A673 (cell line): ENCODE measurements around the gene LAMP2.

ENCODE experiments used
- EZH2 ChIP-seq: fragments of 200-600 bp; sonication (generic); IDR thresholded peaks from 2 replicates; pipeline ENCODE4 v1.6.1; 2017; ENCODE audit warnings: borderline replicate concordance, low read depth, mild to moderate bottlenecking, mixed read lengths, antibody characterized with exemption, low read length; ENCODE audit not compliant: poor library complexity, severe bottlenecking
- TF ChIP-seq, protein P1 (sequence below): fragments of 300-800, 200-600 bp; sonication (generic); conservative IDR thresholded peaks from 2 replicates; pipeline ENCODE4 v1.5.1; 2017; ENCODE audit warnings: low read depth, mild to moderate bottlenecking, antibody characterized with exemption, low read length, moderate library complexity, mixed read lengths

DNA sequence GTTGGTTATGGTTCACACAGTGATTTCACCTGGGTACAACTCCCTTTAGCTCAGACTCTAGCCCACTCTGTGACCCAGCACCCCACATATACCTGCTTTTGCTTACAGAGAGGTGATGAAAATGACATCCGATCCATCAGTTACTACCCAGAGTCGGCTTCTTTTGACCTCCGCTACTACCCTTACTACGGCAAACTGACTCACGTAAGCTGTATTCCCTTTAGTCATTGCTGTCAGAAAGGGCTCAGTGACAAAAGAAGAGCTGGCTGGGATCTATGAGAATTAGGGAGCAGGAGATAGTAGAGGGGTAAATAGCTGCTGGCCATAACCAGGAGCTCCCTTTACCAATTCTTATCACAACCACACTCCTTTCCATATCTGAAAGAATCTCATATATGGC is 90.5 kb downstream of the LAMP2 start:
- TF ChIP-seq, protein P1, sequence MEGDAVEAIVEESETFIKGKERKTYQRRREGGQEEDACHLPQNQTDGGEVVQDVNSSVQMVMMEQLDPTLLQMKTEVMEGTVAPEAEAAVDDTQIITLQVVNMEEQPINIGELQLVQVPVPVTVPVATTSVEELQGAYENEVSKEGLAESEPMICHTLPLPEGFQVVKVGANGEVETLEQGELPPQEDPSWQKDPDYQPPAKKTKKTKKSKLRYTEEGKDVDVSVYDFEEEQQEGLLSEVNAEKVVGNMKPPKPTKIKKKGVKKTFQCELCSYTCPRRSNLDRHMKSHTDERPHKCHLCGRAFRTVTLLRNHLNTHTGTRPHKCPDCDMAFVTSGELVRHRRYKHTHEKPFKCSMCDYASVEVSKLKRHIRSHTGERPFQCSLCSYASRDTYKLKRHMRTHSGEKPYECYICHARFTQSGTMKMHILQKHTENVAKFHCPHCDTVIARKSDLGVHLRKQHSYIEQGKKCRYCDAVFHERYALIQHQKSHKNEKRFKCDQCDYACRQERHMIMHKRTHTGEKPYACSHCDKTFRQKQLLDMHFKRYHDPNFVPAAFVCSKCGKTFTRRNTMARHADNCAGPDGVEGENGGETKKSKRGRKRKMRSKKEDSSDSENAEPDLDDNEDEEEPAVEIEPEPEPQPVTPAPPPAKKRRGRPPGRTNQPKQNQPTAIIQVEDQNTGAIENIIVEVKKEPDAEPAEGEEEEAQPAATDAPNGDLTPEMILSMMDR: no peak
- TF ChIP-seq EZH2: no peak
